GM19240 (cell line): Measurements from ENCODE around the gene PGLYRP3.

ENCODE experiments used
- DNase-seq: peaks from one replicate; pipeline ENCODE4 v3.0.0; 2011; ENCODE audit warnings: low spot score; ENCODE audit not compliant: insufficient read length

PGLYRP3 gene

GRCh38 chr1:153312570-153313186 is at the start of gene PGLYRP3:
PGLYRP3 (minus strand) TSS chr1:153312952; CDS start chr1:153310665, 2,287 bp downstream.
- DNase-seq, result no peak

GRCh38 chr1:153362187-153362775 is 49.5 kb upstream of the PGLYRP3 start:
- DNase-seq, result no peak

GRCh38 chr1:153361480-153362109 is 48.8 kb upstream of the PGLYRP3 start:
- DNase-seq, result no peak

- DNase-seq, result no peak
Measured at GRCh38 chr1:153360592-153361479, 48.1 kb upstream of the PGLYRP3 start.

- DNase-seq, result no peak
Measured at GRCh38 chr1:153360190-153360589, 47.4 kb upstream of the PGLYRP3 start.

GRCh38 chr1:153359241-153359640 is 46.5 kb upstream of the PGLYRP3 start:
- DNase-seq, result no peak

GRCh38 chr1:153358691-153358975 is 45.9 kb upstream of the PGLYRP3 start:
- DNase-seq, result no peak

- DNase-seq, result no peak
Measured at GRCh38 chr1:153357853-153358690, 45.3 kb upstream of the PGLYRP3 start, which contains the start of gene S100A9. S100A9 (plus strand) TSS chr1:153357854; CDS start chr1:153358284, 430 bp downstream.

GRCh38 chr1:153357076-153357852 is 44.5 kb upstream of the PGLYRP3 start:
- DNase-seq, result no peak

- no peak for DNase-seq
Measured at GRCh38 chr1:153356392-153357075, 43.8 kb upstream of the PGLYRP3 start.

- DNase-seq, result peak; percentile 26
Measured at GRCh38 chr1:153355445-153356071, 42.8 kb upstream of the PGLYRP3 start.

GRCh38 chr1:153354515-153355193 is 41.9 kb upstream of the PGLYRP3 start:
- DNase-seq, result no peak

- peak; percentile 25 for DNase-seq
Measured at GRCh38 chr1:153353226-153353947, 40.6 kb upstream of the PGLYRP3 start.

- peak; percentile 60 for DNase-seq
Measured at GRCh38 chr1:153352523-153352922, 39.8 kb upstream of the PGLYRP3 start.

- DNase-seq, result no peak
Measured at GRCh38 chr1:153350321-153350957, 37.7 kb upstream of the PGLYRP3 start.

GRCh38 chr1:153349363-153350320 is 36.9 kb upstream of the PGLYRP3 start:
- DNase-seq, result no peak
